Measurements from ENCODE around the gene NKX6-2. TPM values are rescaled to one million over a fixed set of nuclear protein-coding genes. Genes with fewer than 3 reads are reported as not detected.
"Not testable (repeated sequence)": the region's sequence is repeated elsewhere in the genome, so short reads cannot be mapped to it uniquely, and the experiment has no call there.

NKX6-2 gene
- total RNA-seq, 1 donor from 2014 or later = not detected

GRCh38 chr10:132755166-132755711, 30.7 kb downstream of the NKX6-2 start:
- DNase-seq (ENCODE audit: low spot score) = no peak

DNA sequence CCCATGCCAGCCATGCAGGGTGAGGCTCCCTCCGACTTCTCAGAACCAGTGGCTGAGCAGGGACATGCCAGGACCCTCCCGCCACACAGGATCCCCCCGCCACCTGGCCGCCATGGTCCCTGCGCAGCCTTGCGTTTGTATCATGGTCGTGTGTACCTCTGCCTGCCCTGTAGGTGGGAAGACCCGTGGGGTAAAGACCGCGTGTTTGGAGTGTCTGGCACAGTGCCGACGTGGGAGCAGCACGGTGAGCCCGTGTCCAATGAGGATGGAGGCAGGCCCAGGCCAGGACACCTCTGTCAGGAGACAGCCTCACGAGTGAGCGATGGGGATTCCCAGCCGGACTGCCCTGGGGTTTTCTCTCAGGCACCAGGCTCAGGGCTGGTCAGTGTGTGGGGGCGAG, 31.9 kb downstream of the NKX6-2 start:
- DNase-seq (ENCODE audit: low spot score) = no peak

GRCh38 chr10:132753596-132753995, 32.4 kb downstream of the NKX6-2 start:
- DNase-seq (ENCODE audit: low spot score) = no peak

DNA sequence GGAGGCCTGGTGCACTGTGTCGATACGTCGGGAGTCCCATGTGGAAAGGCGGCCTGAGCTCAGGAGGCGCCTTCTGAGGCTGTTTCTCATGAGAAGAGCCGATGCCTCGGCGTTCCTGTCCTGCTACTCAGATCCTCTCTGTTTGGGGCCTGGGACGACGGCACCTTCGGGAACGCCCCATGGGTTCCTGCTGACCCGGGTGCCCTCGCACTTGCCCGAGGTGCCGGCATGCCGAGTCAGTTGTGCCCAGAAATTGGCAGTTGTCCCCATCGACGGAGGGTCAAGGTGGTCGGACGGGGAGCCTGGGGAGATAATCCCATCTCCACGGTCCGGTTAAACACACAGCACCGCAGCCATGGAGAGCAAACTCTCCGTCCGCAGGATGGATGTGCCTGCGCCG, 33.0 kb downstream of the NKX6-2 start:
- no peak for DNase-seq (ENCODE audit: low spot score)

- DNase-seq (ENCODE audit: low spot score) = no peak
Observed at GRCh38 chr10:132752378-132752777, 33.6 kb downstream of the NKX6-2 start.

GRCh38 chr10:132750936-132751335, 35.0 kb downstream of the NKX6-2 start:
- no peak for DNase-seq (ENCODE audit: low spot score)

GRCh38 chr10:132749371-132749795, 36.6 kb downstream of the NKX6-2 start:
- no peak for DNase-seq (ENCODE audit: low spot score)

GRCh38 chr10:132748545-132749370, 37.2 kb downstream of the NKX6-2 start:
- DNase-seq (ENCODE audit: low spot score) = no peak

GRCh38 chr10:132748135-132748534, 37.8 kb downstream of the NKX6-2 start:
- no peak for DNase-seq (ENCODE audit: low spot score)

- DNase-seq (ENCODE audit: low spot score) = no peak
Observed at GRCh38 chr10:132746801-132747625, 38.9 kb downstream of the NKX6-2 start.

GRCh38 chr10:132746386-132746785, 39.6 kb downstream of the NKX6-2 start:
- no peak for DNase-seq (ENCODE audit: low spot score)

DNA sequence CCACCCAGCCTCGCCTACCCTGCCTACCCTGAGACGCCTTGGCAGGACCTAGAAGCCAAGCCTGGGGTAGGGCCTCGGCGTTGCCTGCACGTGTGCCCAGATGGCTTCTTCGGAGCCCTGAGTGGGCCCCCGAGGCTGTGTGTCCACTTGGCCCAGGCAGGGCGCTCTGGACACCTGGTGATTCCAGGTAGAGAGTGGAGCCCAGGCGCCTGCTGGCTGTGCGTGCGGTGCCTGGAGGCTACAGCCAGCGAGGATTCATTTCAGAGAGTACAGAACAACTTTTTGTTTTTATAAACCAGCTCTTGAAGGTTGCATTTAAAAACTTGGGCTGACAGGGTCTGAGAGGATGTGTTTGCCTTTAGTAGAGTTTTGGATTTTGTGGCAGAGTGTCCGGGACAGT, 40.0 kb downstream of the NKX6-2 start:
- no peak for DNase-seq (ENCODE audit: low spot score)

DNA sequence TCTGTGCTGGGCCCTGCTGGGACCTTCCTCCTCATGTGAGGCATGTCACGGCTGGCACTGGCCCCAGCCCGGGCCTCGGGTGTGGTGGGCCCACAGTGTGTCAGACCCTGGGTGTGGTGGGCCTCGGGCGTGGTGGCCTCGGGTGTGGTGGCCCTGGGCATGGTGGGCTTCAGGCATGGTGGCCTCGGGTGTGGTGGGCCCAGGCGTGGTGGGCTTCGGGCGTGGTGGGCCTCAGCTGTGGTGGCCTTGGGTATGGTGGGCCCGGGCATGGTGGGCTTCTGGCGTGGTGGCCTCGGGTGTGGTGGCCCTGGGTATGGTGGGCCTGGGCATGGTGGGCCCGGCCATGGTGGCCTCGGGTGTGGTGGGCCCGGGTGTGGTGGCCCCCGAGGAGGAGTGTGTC, 40.4 kb downstream of the NKX6-2 start:
- no peak for DNase-seq (ENCODE audit: low spot score)

DNA sequence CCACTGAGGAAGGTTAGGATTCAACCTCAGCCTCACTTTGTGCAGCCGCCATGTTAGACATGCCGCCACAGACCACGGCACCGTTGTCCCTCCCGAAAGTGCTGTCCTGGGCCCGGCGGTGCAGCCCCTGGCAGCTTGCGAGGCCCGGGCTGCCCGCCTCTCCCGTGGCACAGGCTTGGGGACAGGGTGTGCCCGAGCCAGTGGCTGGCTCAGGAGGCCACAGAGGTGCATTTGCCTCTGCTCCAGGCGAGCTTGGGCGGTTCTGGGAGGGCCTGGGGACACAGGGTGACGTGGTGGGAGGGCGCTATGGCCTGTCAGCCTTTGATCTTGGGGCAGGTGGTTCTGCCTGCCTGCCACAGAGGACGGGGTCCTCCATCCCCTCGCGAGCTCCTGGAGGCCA, 41.1 kb downstream of the NKX6-2 start:
- no peak for DNase-seq (ENCODE audit: low spot score)

DNA sequence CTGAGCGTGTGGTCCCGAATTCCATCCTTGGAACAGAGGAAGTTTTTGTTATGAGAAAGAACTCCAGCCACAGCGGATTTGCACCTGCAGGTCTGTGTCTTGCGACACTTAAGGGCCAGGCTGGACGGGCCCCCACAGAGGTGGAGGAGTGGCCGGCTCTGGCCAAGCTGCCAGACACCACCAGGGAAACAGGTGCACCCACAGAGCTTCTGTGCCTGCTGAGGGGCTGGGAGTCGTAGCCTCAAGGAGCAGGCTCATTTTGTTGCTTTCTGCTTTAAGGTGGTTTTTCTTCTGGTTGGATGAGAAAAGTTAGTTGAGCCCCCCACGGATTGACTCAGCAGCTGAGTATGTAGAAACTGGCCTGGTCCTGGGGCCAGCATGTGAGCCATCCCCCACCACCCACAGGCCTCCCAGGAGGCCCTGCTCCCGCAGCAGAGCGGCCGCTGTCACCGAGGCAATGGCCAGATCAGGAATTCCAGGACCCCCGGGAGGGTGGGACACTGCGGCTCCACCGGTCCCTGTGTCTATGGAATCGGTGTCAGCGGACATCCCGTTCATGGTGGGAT, 41.9 kb downstream of the NKX6-2 start:
- DNase-seq (ENCODE audit: low spot score) = no peak

DNA sequence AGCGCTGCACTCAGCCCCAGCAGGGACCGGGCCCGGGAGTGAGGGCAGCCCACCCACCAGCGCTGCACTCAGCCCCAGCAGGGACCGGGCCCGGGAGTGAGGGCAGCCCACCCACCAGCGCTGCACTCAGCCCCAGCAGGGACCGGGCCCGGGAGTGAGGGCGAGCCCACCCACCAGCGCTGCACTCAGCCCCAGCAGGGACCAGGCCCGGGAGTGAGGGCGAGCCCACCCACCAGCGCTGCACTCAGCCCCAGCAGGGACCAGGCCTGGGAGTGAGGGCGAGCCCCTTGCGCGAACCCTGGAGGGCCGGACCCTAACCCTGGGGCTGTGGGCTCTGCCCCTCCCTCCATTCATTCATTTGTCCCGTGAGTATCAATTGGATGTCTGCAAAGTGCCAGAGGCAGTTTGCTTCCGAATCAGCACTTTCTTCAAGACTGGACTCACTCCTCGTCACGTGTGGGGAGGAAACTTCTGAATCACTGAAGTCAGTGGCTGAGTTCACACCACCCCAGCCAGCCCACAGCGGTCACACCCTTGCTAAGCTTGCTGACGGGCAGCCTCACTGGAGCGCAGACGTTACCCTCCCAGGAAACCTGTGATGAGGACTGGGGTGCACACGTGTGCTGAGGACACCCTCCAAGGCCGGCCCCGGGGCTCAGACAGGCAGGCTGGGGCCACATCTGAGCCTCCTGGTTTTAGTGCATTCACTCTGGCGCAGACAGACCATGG, 42.6 kb downstream of the NKX6-2 start:
- not testable (repeated sequence) for DNase-seq (ENCODE audit: low spot score)

DNA sequence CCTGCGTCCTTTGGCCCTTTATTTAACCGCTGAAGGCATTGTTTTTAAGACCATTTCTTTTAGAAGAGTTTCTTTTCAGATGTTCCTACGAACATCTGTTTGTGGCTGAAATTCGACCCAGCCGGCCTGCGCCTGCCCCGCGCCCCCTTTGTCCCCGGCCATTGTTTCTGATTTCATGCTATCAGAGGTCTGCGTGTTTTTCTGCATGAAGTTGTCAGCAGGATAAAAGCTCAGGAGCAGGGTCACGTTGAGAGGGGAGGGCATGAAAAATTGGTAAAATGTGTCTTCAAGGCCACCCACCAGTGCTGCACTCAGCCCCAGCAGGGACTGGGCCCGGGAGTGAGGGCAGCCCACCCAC, 43.1 kb downstream of the NKX6-2 start:
- no peak for DNase-seq (ENCODE audit: low spot score)

DNA sequence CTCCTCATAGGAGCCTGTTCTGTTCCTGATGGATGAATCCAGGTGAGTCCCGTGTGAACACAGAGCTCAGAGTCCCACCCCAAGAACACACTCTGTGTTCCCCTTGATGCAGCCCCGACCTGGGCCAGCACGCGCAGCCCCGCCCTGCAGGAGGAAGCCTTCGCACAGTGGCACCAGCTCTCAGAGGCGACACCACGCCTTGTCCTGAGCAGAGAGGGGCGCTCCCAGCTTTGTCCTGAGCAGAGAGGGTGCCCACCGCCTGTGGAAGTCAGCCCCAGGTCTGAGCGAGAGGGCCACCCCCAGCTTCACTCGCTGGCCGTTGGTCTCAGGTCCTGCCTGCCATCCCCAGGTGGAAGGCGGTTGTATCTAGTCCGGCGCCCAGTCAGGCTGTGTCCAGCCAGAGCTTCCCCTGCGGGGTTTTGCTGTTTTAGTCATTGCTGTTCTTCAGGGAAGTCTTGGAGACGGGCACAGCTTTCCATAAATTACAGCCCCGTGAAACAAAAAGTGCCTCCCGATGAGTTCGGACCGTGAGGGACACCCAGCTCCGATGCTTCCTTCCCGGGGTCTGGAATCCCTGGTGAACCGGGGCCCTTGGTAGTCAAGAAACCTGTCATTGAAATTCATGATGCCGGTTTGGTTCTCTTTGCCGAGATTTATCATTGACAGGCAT, 43.6 kb downstream of the NKX6-2 start:
- DNase-seq (ENCODE audit: low spot score) = no peak

- DNase-seq (ENCODE audit: low spot score) = no peak
Observed at GRCh38 chr10:132740588-132740987, 45.4 kb downstream of the NKX6-2 start.

DNA sequence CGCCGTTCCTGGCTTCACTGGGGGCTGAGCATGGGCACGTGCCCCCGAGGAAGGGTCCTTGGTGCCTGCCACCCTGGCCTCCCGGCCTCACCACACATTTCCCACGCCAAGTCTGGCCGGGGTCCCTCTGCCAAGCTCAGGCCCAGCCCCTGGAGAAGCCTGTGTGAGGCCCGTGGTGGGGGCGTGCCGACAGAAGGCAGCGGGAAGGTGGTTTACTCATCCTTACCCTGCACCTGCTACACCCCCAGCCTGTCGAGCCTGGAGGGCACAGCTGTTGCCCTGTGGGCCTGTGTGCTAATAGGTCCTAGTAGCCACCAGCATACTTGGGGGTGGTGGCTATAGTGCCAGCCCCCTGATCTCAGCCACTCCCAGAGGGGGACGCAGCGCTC, 46.7 kb downstream of the NKX6-2 start:
- no peak for DNase-seq (ENCODE audit: low spot score)
